Central memory CD8-positive, alpha-beta T cell (primary cell): ENCODE measurements around the gene DBP.

ENCODE experiments used
- ATAC-seq: fragments of 150-1000 bp; cut with Tn5 transposase; replicated peaks from 2 replicates; pipeline ENCODE4 v1.10.0; 2022; ENCODE audit warnings: mild to moderate bottlenecking, moderate FRiP score, moderate number of reproducible peaks; ENCODE audit not compliant: poor library complexity, severe bottlenecking; ENCODE audit errors: extremely low read depth
- DNase-seq, 2 donors: peaks; one replicate each; pipeline ENCODE4 v3.0.0; 2021; ENCODE audit warnings: low spot score in 2 of 2
- H3K27ac Mint-ChIP-seq: one replicate; pipeline ENCODE4 v1.8.0; 2022; ENCODE audit warnings: low read depth, mild to moderate bottlenecking, moderate library complexity, mixed read lengths
- H3K27me3 Mint-ChIP-seq: one replicate; pipeline ENCODE4 v1.8.0; 2022; ENCODE audit warnings: mixed read lengths
- H3K36me3 Mint-ChIP-seq: one replicate; pipeline ENCODE4 v1.8.0; 2022; ENCODE audit warnings: mild to moderate bottlenecking, moderate library complexity, mixed read lengths; ENCODE audit not compliant: insufficient read depth
- H3K4me1 Mint-ChIP-seq: one replicate; pipeline ENCODE4 v1.8.0; 2022; ENCODE audit warnings: mixed read lengths
- H3K4me3 Mint-ChIP-seq: one replicate; pipeline ENCODE4 v1.8.0; 2022; ENCODE audit warnings: mild to moderate bottlenecking, moderate library complexity, mixed read lengths
- H3K9me3 Mint-ChIP-seq: one replicate; pipeline ENCODE4 v1.8.0; 2022; ENCODE audit warnings: mixed read lengths

DBP gene

DNA sequence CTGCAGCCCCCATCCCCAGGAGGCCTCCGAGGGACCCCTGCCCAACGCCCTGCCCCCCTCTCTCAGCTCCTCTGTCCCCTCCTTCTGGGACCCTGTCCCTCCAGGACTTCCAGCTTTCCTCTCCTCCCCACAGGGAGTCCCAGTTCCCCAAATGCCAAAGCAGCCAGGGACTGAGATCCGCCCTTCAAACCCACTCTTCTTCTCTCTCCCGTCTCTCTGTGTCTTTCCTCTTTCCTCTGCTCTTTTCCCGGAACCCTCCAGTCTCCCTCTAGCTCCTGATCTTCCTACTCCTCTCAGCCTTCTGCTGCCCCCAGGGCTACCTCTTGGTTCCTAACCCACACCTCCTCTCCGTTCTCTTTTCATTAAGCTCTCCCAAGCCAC lies 8.4 kb upstream of the DBP start:
- Mint-ChIP-seq H3K9me3 (no peaks in the 10 kb centered on the region), H3K27me3 (no peaks in the 10 kb centered on the region), H3K27ac (peak overlapping the region; percentile 84), H3K36me3 (peaks cover 11% of the 10 kb centered on the region), H3K4me3 (peak overlapping the region; percentile 86), H3K4me1 (peaks cover 48% of the 10 kb centered on the region)
- DNase-seq (no peak), ATAC-seq (no peak)

DNA sequence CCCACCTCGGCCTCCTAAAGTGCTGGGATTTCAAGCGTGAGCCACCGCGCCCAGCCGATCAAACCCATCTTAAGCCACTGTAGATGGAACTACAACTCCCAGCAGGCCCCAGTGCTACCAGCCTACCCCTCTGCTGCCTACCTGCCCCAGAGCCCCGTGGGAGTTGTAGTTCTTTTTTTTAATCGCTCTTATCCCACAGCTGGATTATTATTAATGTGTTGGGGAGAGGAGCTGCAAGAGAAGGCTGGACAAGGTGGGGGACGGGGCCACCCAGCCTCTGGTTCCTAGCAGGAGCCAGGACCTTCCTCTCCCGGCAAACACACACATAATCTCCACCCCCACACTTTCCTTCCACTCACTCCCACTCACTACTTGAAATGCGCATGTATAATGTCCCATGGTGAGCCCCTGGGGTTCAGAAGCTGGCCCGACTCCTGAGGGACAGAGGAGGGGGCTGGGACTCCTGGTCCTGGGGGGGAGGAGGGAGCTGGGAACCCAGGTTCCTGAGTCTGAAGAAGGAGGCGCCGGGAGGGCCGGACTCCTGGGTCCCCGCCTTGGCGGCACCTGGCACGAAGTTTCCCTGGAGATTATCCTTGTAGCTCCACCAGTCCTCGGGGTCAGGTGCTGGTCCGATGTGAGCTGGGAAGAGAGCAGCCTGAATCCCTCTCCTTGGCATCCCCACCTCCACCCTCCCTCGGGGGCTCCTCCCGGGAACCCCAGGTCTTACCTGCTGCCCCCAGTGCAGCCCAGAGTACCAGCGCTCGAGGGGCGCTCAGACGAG lies 7.8 kb upstream of the DBP start:
- H3K4me1 Mint-ChIP-seq: peaks cover 50% of the 10 kb centered on the region
- no peaks in the 10 kb centered on the region for H3K9me3 Mint-ChIP-seq
- peaks cover 11% of the 10 kb centered on the region for H3K36me3 Mint-ChIP-seq
- ATAC-seq (peak; percentile 52), DNase-seq (peak in 1 of 2 donors; percentile 56)
- H3K27me3 Mint-ChIP-seq: no peaks in the 10 kb centered on the region
- peak overlapping the region; percentile 84 for H3K27ac Mint-ChIP-seq
- peak overlapping the region; percentile 86 for H3K4me3 Mint-ChIP-seq

DNA sequence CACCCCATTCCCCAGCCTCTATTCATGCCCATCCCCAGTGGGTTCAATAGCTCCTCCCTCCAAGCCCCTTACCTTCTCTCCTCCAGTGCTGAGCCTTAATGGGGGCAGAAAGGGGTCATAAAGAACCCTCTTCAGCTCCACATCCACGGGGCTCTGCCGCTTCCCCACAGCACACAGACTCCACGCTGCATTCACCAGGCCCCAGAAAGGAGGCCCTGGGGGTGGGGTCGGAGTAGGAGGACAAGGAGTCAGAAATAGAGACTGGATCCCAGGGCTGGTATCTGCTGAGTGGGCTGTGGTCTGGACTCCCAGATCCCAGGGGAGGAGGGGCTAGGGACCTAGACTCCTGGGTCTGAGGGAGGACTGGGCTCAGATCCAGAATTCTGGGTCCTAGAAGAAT lies 7.2 kb upstream of the DBP start:
- ATAC-seq (no peak), DNase-seq (no peak)
- Mint-ChIP-seq H3K4me1 (peaks cover 50% of the 10 kb centered on the region), H3K27ac (no peak overlapping the region), H3K36me3 (peaks cover 8% of the 10 kb centered on the region), H3K4me3 (peak overlapping the region; percentile 86), H3K27me3 (no peaks in the 10 kb centered on the region), H3K9me3 (no peaks in the 10 kb centered on the region)

- Mint-ChIP-seq H3K4me1 (peaks cover 55% of the 10 kb centered on the region), H3K27me3 (no peaks in the 10 kb centered on the region), H3K4me3 (no peak overlapping the region), H3K36me3 (peaks cover 12% of the 10 kb centered on the region), H3K27ac (no peak overlapping the region), H3K9me3 (no peaks in the 10 kb centered on the region)
- DNase-seq (no peak), ATAC-seq (no peak)
These were observed 5.7 kb upstream of the DBP start for GRCh38 chr19:48642862-48643261.

- H3K9me3 Mint-ChIP-seq: no peaks in the 10 kb centered on the region
- H3K36me3 Mint-ChIP-seq: peaks cover 16% of the 10 kb centered on the region
- H3K27ac Mint-ChIP-seq: no peak overlapping the region
- DNase-seq: no peak
- no peaks in the 10 kb centered on the region for H3K27me3 Mint-ChIP-seq
- peaks cover 52% of the 10 kb centered on the region for H3K4me1 Mint-ChIP-seq
- no peak for ATAC-seq
- no peak overlapping the region for H3K4me3 Mint-ChIP-seq
These were observed 4.7 kb upstream of the DBP start for GRCh38 chr19:48641850-48642249.

DNA sequence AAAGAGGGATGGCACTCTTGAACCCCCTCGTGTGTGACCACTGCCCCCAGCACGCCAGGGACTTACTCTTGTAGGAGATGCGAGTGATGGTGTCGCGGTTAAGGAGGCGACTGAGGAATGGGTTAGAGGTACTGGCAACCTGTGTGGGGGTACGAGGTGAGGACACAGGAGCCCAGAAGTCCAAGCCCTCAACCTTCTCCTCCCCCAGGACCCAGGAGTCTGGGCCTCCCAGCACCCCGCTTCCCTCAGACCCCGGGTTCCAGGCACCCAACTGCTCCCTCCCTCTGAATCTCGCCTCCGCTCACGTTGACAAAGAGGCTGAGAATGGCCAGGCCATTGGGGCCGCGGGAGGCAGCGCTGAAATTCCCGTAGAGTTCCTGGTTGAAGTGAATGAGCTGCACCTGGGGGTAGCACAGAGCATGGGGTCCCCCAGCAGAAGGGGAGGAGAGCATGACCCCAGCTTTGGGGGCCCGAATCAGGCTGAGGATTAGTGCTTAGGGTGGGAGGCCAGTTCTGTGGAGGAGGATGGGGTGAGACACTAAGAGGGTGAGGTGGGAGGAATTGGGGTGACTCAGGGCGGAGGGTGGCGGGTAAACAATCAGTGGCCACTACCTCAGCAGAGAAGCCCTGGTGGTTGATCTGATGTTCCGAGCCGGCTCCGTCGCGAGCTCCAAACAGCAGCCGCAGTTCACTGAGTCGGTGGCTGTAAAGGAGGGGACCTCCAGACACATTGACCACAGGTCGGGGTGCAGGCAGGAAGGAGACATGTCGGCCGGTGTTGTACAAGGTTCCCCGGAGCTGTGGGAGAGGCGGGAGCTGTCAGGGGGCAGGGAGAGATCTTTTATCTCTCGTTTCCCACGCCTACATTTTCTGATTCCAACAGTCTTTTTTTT lies 2.5 kb upstream of the DBP start:
- peaks cover 23% of the 10 kb centered on the region for H3K36me3 Mint-ChIP-seq
- ATAC-seq (no peak), DNase-seq (no peak)
- peak overlapping the region; percentile 61 for H3K4me3 Mint-ChIP-seq
- no peaks in the 10 kb centered on the region for H3K27me3 Mint-ChIP-seq
- peaks cover 44% of the 10 kb centered on the region for H3K4me1 Mint-ChIP-seq
- no peaks in the 10 kb centered on the region for H3K9me3 Mint-ChIP-seq
- peak overlapping the region; percentile 97 for H3K27ac Mint-ChIP-seq

- Mint-ChIP-seq H3K27me3 (no peaks in the 10 kb centered on the region), H3K9me3 (no peaks in the 10 kb centered on the region), H3K4me1 (peaks cover 45% of the 10 kb centered on the region), H3K4me3 (peak overlapping the region; percentile 85), H3K36me3 (peaks cover 26% of the 10 kb centered on the region), H3K27ac (peak overlapping the region; percentile 97)
- DNase-seq: no peak
- no peak for ATAC-seq
These were observed 1.7 kb upstream of the DBP start for GRCh38 chr19:48638831-48639381.

DNA sequence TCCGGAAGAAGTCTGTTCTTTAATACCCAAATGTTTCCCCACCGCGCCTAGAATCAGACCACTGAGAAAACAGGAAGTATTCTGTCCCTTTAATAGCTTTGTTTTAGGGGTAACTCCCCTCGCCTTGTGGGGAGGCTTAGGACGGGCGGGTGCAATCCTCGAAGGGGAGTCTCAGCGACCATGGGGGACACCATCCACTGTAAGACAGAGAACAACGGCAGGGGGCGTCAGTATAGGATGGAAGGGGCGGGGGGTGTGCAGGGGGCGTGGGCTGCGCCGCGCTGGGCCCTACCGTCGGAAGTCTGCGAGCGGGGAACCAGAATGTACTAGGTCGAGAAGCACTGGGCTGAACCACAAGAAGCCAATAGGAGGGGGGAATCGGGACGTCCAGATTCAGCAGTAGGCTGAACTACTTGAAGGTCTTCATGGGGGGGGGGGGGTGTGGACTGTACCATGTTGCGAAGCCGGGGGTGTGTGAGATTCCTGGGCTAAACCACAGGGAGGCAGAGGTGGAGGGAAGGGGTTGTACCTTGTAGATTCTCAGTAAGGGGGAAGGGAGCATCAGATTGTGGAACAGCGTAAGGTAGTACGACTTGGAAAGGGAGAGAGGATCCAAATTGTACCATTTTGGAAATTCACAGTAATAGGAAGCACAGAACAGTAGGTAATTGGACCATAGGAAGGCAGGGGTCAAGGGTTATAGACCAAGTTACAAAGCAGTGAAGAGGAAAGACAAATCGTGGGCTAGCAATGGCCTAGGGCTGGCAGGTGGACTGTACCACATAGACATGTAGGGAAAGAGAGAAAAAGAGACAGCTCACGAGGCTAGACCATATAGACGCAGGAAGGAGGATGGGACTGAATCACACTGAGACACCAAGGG lies 1.0 kb upstream of the DBP start:
- peaks cover 45% of the 10 kb centered on the region for H3K4me1 Mint-ChIP-seq
- H3K27ac Mint-ChIP-seq: peak overlapping the region; percentile 97
- H3K27me3 Mint-ChIP-seq: no peaks in the 10 kb centered on the region
- no peaks in the 10 kb centered on the region for H3K9me3 Mint-ChIP-seq
- peak; percentile 62 to 85 for DNase-seq
- H3K4me3 Mint-ChIP-seq: peak overlapping the region; percentile 85
- peaks cover 26% of the 10 kb centered on the region for H3K36me3 Mint-ChIP-seq
- peak; percentile 47 for ATAC-seq

GRCh38 chr19:48637449-48637947 lies 319 bp upstream of the DBP start:
- no peaks in the 10 kb centered on the region for H3K9me3 Mint-ChIP-seq
- DNase-seq (peak; percentile 97 to 100), ATAC-seq (peak; percentile 79)
- peaks cover 45% of the 10 kb centered on the region for H3K4me1 Mint-ChIP-seq
- H3K4me3 Mint-ChIP-seq: peak overlapping the region; percentile 85
- H3K27me3 Mint-ChIP-seq: no peaks in the 10 kb centered on the region
- peaks cover 27% of the 10 kb centered on the region for H3K36me3 Mint-ChIP-seq
- H3K27ac Mint-ChIP-seq: peak overlapping the region; percentile 97

GRCh38 chr19:48635966-48636858 lies 967 bp downstream of the DBP start:
- DNase-seq: no peak
- no peaks in the 10 kb centered on the region for H3K9me3 Mint-ChIP-seq
- ATAC-seq: no peak
- H3K4me1 Mint-ChIP-seq: peaks cover 45% of the 10 kb centered on the region
- H3K36me3 Mint-ChIP-seq: peaks cover 38% of the 10 kb centered on the region
- no peaks in the 10 kb centered on the region for H3K27me3 Mint-ChIP-seq
- peak overlapping the region; percentile 79 for H3K27ac Mint-ChIP-seq
- peak overlapping the region; percentile 85 for H3K4me3 Mint-ChIP-seq

DNA sequence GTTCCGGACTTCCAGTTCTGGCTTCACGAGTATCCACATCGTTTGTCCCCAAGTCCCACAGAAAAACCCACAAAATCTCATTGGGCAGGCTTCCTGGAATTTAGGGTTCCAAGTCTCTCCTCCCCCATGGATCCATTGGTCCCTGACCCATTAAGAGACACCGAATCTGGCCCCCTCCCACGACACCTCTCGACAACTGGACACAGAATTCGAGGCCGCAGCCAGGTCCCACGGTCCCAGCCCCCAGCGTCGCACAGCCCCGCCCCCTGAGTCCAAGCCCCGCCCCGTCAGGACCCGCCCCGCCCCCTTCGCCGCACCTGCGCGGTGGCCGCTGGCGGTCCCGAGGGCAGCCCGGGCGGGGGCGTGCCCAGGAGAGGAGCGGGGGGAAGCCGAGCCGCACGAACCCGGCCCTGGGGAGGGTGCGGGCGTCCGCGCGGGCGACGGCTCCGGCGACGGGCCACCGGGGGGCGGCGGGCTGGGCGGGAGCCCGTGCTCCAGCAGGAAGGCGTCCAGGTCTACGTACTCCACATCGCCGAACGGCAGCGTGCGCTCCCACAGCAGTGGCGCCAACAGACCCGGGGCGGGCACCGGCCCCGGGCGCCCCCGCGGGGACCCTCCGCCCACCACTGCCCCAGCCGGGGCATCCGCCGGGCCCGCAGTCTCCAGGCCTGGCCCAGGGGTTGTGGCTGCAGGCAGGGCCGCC lies 1.8 kb downstream of the DBP start:
- Mint-ChIP-seq H3K4me1 (peaks cover 45% of the 10 kb centered on the region), H3K27me3 (no peaks in the 10 kb centered on the region), H3K36me3 (peaks cover 40% of the 10 kb centered on the region), H3K9me3 (no peaks in the 10 kb centered on the region), H3K27ac (peak overlapping the region; percentile 79), H3K4me3 (peak overlapping the region; percentile 85)
- ATAC-seq (no peak), DNase-seq (peak; percentile 39 to 47)
